SK-N-SH (cell line): Measurements from ENCODE around the gene DPEP3.

ENCODE experiments used
- GABPA ChIP-seq: IDR thresholded peaks from 2 replicates; pipeline ENCODE4 v1.4.0; 2012; ENCODE audit warnings: low read depth, mild to moderate bottlenecking
- TF ChIP-seq, protein P1 (sequence below): fragments of 200-600 bp; sonication (generic); IDR thresholded peaks from 2 replicates; pipeline ENCODE4 v1.6.1; 2017; ENCODE audit warnings: antibody characterized with exemption, mild to moderate bottlenecking, moderate library complexity

GRCh38 chr16:67962135-67962534 is 18.2 kb downstream of the DPEP3 start:
- no peak for TF ChIP-seq GABPA
- TF ChIP-seq, protein P1, sequence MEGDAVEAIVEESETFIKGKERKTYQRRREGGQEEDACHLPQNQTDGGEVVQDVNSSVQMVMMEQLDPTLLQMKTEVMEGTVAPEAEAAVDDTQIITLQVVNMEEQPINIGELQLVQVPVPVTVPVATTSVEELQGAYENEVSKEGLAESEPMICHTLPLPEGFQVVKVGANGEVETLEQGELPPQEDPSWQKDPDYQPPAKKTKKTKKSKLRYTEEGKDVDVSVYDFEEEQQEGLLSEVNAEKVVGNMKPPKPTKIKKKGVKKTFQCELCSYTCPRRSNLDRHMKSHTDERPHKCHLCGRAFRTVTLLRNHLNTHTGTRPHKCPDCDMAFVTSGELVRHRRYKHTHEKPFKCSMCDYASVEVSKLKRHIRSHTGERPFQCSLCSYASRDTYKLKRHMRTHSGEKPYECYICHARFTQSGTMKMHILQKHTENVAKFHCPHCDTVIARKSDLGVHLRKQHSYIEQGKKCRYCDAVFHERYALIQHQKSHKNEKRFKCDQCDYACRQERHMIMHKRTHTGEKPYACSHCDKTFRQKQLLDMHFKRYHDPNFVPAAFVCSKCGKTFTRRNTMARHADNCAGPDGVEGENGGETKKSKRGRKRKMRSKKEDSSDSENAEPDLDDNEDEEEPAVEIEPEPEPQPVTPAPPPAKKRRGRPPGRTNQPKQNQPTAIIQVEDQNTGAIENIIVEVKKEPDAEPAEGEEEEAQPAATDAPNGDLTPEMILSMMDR, result no peak
